Spleen (tissue), 7 donors: Measurements from ENCODE around the gene LRRTM4.

Experiments used
- CTCF ChIP-seq, 11 experiments: fragments of 200-600 bp in 7 of 11; fragments of 450-650 bp in 4 of 11; sonication (generic) in 4 of 11; IDR thresholded peaks in 8 of 11; conservative IDR thresholded peaks in 3 of 11; 1 replicate in 7 of 11; 2 replicates in 4 of 11; pipeline versions ENCODE4 v1.4.0 to v1.8.0; 2016 to 2021; ENCODE audit warnings: antibody characterized with exemption in 11 of 11, inconsistent platforms in 4 of 11, mild to moderate bottlenecking in 1 of 11
- POLR2A ChIP-seq, 3 donors: fragments of 450-650 bp; IDR thresholded peaks; one replicate each; pipeline ENCODE4 v1.5.1; 2017; ENCODE audit warnings: antibody characterized with exemption in 3 of 3, mild to moderate bottlenecking in 1 of 3
- POLR2AphosphoS5 ChIP-seq, 3 donors: sonication (generic); formaldehyde crosslinking; IDR thresholded peaks; one replicate each; pipeline ENCODE4 v1.5.1; 2017; ENCODE audit warnings: antibody characterized with exemption in 3 of 3
- donor health status: DM: no; HTN: no; CAD: no; lungs with moderate emphysema.
- donor health status: DM: no; HTN: no; CAD: no.
- donor health status: DM: no; HTN: no; CAD: no.

- no peak for TF ChIP-seq POLR2A (IDR thresholded peaks at IDR 0.05)
- no peak for TF ChIP-seq CTCF (IDR thresholded peaks at IDR 0.05 in 8 of 11, conservative IDR thresholded peaks at IDR 0.05 in 3 of 11)
- TF ChIP-seq POLR2AphosphoS5 (IDR thresholded peaks at IDR 0.05) = no peak
Observed at GRCh38 chr2:77105008-77105407, 417.2 kb downstream of the LRRTM4 start.
